Neutrophil (primary cell): ENCODE measurements around the gene PRDM16.

ENCODE experiments used
- H3K27ac ChIP-seq: fragments of 200-600 bp; sonication (generic); 2 replicates; pipeline ENCODE4 v1.5.1; 2016; ENCODE audit warnings: mild to moderate bottlenecking, moderate library complexity
- H3K27me3 ChIP-seq: fragments of 200-600 bp; sonication (generic); 2 replicates; pipeline ENCODE4 v1.6.0; 2016; ENCODE audit warnings: mild to moderate bottlenecking
- H3K36me3 ChIP-seq: fragments of 200-600 bp; sonication (generic); 2 replicates; pipeline ENCODE4 v1.5.1; 2017
- H3K4me1 ChIP-seq, 2 experiments: fragments of 200-600 bp in 1 of 2; sonication (generic) in 1 of 2; 1 replicate in 1 of 2; 2 replicates in 1 of 2; pipeline versions ENCODE4 v1.5.1 to v1.6.1; 2013 to 2016; ENCODE audit warnings: low read depth in 1 of 2, low read length in 1 of 2, mild to moderate bottlenecking in 1 of 2, moderate library complexity in 1 of 2; ENCODE audit not compliant: control insufficient read depth in 1 of 2, insufficient read depth in 1 of 2
- H3K4me3 ChIP-seq, 2 experiments: fragments of 200-600 bp in 1 of 2; sonication (generic) in 1 of 2; 1 replicate in 1 of 2; 2 replicates in 1 of 2; pipeline ENCODE4 v1.5.1; 2013 to 2016; ENCODE audit warnings: low read depth in 1 of 2, low read length in 1 of 2, mild to moderate bottlenecking in 1 of 2, moderate library complexity in 1 of 2
- H3K9me3 ChIP-seq: fragments of 200-600 bp; sonication (generic); 2 replicates; pipeline ENCODE4 v1.5.1; 2016
- CTCF ChIP-seq: fragments of 200-600 bp; sonication (generic); IDR thresholded peaks from 2 replicates; pipeline ENCODE4 v1.5.1; 2016; ENCODE audit warnings: antibody characterized with exemption

The PRDM16 gene

DNA sequence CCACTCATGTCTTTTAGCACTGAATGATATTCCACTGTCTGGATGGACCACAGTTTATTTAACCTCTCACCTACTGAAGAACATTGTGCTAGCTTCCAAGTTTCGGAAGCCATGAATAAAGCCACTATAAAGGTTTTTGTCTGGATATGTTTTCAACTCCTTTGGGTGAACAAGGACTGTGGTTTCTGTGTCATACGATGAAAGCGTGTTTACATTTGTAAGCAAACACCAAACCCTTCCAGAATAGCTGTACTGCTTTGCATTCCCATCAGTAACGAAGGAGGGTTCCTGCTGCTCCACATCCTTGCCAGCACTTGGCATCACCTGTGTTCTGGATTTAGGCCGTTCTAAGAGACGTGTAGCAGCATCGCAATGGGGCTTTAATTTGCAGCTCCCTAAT lies 374.8 kb downstream of the PRDM16 start:
- H3K27me3 ChIP-seq = peaks cover 7% of the 10 kb centered on the region
- H3K27ac ChIP-seq = no peak overlapping the region
- no peaks in the 10 kb centered on the region for H3K36me3 ChIP-seq
- no peaks in the 10 kb centered on the region for H3K4me1 ChIP-seq
- H3K4me3 ChIP-seq = no peak overlapping the region
- no peak for TF ChIP-seq CTCF
- H3K9me3 ChIP-seq = no peaks in the 10 kb centered on the region

- Histone ChIP-seq H3K4me1 (no peaks in the 10 kb centered on the region), H3K4me3 (no peak overlapping the region), H3K9me3 (no peaks in the 10 kb centered on the region), H3K27ac (no peak overlapping the region), H3K27me3 (peaks cover 9% of the 10 kb centered on the region), H3K36me3 (no peaks in the 10 kb centered on the region)
- TF ChIP-seq CTCF = no peak
These were observed 375.3 kb downstream of the PRDM16 start for GRCh38 chr1:3444298-3444697.

GRCh38 chr1:3444736-3445135 lies 375.7 kb downstream of the PRDM16 start:
- no peak overlapping the region for H3K4me3 ChIP-seq
- TF ChIP-seq CTCF = no peak
- no peak overlapping the region for H3K27ac ChIP-seq
- no peaks in the 10 kb centered on the region for H3K9me3 ChIP-seq
- H3K27me3 ChIP-seq = peaks cover 12% of the 10 kb centered on the region
- no peaks in the 10 kb centered on the region for H3K36me3 ChIP-seq
- H3K4me1 ChIP-seq = no peaks in the 10 kb centered on the region

- H3K4me1 ChIP-seq = peaks cover 4 to 14% of the 10 kb centered on the region in 2 experiments
These were observed 381.3 kb downstream of the PRDM16 start for GRCh38 chr1:3450202-3450863.

DNA sequence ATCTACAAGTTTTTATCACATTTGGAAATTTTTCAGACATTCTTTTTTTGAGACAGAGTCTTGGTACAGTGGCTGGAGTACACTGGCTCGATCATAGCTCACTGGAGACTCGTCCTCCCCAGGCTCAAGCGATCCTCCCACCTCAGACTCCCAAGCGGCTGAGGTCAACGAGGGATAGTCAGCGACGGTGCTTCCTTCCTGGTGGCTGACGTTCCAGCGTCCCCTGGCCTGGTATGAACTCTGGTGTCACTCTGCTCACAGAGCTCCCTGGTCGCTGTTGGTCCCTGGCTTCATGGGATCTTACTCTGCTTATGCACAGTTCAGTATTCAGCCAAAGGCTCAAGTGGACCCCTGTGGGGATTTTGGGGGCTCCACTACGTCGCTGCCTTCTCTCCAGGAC lies 382.0 kb downstream of the PRDM16 start:
- Histone ChIP-seq H3K9me3 (no peaks in the 10 kb centered on the region), H3K36me3 (no peaks in the 10 kb centered on the region), H3K27ac (no peak overlapping the region), H3K4me1 (peaks cover 4 to 14% of the 10 kb centered on the region in 2 experiments), H3K27me3 (peaks cover 67% of the 10 kb centered on the region), H3K4me3 (no peak overlapping the region)
- TF ChIP-seq CTCF = no peak

More at GRCh38 chr1:3450202-3450863, 381.3 kb downstream of the PRDM16 start:
- Histone ChIP-seq H3K27me3 (peaks cover 60% of the 10 kb centered on the region), H3K36me3 (no peaks in the 10 kb centered on the region), H3K27ac (no peak overlapping the region), H3K4me3 (no peak overlapping the region), H3K9me3 (no peaks in the 10 kb centered on the region)
- no peak for TF ChIP-seq CTCF
